Activated T-cell treated with anti-CD3 and anti-CD28 coated beads for 24 hours (primary cell): ENCODE results near the gene SCARB1.
"Not testable (repeated sequence)": the region's sequence is repeated elsewhere in the genome, so short reads cannot be mapped to it uniquely, and the experiment has no call there.

ENCODE experiments used
- DNase-seq: peaks from one replicate; pipeline ENCODE4 v3.0.0-alpha.2; 2020; ENCODE audit warnings: low read depth

SCARB1 gene, protein sequence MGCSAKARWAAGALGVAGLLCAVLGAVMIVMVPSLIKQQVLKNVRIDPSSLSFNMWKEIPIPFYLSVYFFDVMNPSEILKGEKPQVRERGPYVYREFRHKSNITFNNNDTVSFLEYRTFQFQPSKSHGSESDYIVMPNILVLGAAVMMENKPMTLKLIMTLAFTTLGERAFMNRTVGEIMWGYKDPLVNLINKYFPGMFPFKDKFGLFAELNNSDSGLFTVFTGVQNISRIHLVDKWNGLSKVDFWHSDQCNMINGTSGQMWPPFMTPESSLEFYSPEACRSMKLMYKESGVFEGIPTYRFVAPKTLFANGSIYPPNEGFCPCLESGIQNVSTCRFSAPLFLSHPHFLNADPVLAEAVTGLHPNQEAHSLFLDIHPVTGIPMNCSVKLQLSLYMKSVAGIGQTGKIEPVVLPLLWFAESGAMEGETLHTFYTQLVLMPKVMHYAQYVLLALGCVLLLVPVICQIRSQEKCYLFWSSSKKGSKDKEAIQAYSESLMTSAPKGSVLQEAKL

DNA sequence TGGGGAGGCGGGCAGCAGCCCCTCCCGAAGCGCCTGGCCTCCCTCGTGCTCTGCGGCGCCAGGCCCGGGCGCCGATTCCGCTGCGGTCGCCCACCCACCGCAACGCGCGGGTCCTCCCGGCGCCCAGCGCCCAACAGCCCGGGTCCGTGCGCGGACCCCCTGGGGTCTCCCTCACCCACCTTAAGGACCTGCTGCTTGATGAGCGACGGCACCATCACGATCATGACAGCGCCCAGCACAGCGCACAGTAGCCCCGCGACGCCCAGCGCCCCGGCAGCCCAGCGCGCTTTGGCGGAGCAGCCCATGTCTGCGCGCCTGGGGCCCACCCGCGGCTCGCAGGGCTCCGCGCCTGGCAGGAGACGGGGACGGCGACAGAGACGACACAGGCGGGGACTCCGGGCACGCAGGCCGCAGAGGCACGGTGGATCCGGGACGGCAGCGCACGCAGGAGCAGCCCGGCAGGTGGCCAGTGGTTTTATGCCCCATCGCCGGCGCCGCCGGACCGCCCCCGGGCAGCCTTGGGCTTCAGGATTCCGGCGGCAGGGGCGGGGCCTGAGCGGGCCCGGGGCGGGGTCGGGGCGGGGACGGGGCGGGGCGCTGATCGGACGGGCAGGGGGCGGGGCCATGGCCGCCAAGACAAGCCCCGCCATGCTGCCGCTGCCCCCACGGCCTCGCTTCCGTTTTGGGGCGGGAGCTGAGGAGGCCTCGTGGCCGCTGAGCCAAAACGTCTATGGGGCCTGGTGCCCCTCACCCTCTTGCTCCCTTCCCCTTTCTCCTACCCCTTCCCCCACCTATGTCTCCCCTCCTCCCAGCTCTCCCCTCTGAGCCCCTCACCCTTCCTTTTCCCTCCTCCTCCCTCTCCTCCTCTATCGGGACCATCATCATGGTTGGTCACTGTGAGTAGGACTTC is at the start of gene SCARB1:
SCARB1 (minus strand) TSS at position 449 of the 910 bp plus-strand sequence; CDS start at position 305, 144 bp downstream.
- peak; percentile 75 for DNase-seq

DNA sequence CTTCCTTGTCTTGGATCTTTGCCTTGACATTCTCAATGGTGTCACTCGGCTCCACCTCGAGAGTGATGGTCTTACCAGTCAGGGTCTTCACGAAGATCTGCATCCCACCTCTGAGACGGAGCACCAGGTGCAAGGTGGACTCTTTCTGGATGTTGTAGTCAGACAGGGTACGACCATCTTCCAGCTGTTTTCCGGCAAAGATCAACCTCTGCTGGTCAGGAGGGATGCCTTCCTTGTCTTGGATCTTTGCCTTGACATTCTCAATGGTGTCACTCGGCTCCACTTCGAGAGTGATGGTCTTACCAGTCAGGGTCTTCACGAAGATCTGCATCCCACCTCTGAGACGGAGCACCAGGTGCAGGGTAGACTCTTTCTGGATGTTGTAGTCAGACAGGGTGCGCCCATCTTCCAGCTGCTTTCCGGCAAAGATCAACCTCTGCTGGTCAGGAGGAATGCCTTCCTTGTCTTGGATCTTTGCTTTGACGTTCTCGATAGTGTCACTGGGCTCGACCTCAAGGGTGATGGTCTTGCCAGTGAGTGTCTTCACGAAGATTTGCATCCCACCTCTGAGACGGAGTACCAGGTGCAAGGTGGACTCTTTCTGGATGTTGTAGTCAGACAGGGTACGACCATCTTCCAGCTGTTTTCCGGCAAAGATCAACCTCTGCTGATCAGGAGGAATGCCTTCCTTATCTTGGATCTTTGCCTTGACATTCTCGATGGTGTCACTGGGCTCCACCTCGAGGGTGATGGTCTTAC is 49.0 kb upstream of the SCARB1 start:
- not testable (repeated sequence) for DNase-seq

DNA sequence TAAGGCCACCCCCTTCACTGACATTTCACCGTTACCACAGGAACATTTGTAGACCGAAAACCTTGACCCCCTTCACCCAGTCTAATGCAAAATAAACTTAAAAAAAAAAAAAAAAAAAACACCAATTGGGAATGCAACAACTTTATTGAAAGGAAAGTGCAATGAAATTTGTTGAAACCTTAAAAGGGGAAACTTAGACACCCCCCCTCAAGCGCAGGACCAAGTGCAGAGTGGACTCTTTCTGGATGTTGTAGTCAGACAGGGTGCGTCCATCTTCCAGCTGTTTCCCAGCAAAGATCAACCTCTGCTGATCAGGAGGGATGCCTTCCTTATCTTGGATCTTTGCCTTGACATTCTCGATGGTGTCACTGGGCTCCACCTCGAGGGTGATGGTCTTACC is 47.9 kb upstream of the SCARB1 start:
- DNase-seq = not testable (repeated sequence)

DNA sequence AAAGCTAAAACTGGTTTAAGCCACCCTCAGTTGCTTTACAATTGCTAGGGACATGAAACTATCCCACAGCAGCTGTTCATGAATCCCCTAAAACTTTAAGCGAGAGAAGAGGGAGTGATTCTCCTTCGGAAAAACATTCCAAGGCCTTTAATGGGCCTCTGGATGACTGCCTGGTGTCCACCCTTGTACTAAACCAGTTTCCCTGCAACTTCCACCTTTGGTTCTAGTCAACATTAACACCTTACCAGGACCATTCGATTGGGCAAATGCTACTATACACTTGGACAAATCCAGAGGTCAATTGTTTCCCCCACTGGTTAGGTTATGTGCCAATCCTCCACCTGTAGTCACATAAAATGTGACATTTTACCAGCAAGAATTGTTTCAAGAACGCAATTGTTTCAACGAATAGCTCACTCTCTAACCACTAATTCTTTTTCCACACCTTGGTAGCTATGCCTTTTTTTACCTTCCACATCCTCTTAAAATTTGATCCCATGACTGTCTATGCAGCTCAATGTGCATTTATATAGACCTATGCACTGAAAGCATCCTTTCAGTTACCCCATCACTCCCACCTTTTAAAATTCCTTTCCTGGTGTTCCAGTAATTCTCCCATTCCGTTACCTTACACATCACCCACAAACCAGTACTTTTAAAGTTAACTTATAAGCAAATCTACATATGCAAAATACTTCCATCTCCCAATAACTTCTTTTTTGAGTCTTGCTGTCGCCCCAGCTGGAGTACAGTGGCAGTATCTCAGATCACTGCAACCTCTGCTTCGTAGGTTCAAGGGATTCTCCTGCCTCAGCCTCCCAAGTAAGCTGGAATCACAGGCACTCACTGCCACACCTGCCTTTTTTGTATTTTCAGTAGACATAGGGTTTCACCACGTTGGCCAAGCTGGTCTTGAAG is 47.2 kb upstream of the SCARB1 start:
- no peak for DNase-seq

DNA sequence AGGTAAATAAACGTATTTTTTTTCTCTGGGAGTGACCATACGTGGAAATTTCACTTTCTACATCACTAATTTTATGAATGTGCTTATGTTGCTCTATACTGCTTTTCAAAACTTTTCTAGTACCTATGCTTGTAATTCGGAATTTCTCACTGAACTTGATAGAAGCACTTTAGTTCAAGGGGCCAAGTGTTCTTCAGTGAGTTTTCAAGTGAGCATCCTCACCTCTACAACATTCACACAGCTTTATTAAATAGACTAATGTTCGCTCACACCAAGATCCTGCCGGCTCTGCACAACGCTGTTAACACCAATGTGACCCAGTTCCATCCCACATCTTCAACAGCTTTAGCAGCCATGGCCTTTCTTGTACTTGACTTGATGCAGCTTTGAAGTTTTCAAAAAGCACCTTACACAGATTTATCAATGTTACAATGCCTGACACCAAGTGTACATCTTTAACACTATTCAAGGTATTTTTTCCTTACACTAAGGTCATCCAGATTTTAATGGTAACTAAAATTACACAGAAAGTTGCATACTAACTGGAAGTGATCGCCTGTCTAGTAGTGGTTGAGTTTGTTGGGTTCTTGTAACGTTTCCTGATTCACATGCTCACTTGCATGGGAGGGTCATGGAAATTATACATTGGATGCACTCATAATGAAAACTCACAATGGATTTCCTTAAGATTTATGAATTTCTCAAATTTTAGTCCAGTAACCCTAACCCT is 46.3 kb upstream of the SCARB1 start:
- no peak for DNase-seq

DNA sequence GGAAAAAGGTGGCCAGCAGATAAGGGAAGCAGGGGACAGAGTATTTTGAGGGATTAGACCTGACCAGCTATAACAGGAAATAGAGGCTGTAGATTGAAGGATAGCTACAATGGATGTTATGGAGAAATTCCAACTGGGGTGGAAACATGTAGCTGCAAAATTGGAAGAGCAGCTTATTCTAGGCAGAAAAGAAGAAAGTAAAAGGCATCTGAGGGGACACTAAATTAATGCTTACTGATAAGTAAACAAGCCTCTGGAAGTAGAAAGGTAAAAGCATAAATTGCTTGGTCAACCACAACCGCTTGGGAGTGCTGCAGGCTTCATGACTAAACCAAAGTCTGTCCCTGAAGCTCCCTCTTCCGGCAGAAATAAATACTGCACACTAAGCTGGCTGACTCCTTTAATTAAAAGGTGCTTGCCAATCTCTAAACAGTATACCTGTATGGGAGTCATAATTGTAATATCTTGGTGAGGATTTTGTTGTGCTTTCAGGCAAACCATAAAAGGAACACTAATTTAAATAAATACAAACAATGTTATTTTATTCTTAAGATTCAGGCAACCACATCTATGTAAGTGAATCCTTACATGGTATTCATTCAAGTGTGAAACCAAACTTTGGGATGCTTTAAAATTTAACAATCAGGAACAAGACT is 43.1 kb upstream of the SCARB1 start:
- DNase-seq = peak; percentile 85

DNA sequence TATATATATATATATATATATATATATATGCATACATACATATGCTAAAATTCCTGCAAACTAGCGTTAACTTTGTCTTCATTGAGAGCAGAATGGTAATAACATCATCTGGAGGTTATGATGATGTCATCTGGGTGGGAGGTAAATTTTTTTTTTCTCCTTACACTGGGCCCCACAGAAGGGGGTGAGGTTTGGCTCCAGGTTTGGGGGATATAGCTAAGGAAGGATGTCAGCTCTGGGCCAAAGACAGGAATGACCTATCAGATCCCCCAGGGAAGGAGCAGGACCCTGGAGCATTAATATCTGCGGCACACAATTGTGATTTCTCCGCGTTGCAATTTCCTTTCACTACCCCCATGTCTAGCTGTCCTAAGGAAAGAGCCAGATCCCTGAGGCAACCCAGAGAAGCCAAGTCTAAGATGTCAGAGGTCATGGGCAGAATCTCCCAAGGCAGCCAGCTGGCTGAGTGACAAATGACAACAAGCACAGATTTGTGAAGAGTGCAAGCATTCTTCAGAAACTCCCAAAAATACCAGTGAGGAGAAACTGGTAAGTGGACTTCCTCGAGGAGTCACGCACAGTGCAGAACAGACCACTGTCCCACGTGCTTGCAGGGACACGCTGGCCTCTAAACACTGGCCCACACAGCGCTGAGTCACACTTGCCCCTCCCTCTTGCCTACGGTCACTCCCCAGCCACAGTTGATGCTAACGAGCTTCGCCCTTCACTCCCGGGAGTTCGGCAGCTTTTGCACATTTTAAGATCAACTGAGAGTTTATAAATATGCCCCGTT is 40.8 kb upstream of the SCARB1 start:
- DNase-seq = no peak

DNA sequence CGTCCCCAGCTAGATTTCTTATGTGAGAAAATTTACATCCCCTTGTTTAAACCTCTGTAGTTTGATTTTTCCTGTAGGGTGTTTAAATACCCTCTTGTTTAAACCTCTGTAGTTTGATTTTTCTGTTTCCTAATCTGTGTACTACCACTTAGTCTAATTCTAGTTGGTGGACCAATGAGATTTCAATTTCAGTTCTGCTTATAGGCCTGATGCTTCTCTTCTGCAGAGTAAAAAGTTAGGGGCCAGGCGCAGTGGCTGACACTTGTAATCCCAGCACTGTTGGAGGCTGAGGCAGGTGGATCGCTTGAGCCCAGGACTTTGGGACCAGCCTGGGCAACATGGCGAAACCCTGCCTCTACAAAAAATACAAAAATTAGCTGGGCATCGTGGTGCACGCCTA is 39.3 kb upstream of the SCARB1 start:
- DNase-seq = no peak

DNA sequence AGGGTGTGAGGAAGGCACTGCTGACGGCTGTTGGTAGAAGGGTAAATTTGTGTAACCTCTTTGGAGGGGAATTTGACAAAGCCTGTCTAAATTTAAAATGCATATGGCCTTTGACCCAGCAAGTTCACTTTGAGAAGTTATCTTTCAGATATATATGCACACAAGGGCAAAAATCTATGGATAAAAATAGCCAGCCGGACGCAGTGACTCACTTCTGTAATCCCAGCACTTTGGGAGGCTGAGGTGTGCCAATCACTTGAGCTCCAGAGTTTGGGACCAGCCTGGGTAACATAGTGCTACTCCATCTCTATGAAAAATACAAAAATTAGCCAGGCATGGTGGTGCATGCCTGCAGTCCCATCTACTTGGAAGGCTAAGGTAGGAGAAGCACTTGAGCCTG is 37.3 kb upstream of the SCARB1 start:
- DNase-seq = no peak

DNA sequence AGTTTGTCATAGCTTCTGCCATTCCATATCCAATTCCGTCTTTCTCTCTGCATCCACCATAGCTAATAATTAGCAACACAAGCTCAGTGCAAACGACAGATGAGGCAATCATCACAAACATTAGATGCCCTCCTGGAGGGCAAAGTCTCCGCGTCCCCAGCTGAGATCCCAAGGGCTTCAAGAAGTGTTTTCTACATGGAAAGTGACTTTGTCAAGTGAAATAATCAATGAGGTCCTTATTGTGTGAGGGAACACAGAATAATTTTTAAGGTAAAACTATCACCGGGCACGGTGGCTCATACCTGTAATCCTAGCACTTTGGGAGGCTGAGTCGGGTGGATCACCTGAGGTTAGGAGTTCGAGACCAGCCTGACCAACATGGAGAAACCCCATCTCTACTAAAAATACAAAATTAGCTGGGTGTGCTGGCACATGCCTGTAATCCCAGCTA is 36.7 kb upstream of the SCARB1 start:
- DNase-seq = not testable (repeated sequence)

DNA sequence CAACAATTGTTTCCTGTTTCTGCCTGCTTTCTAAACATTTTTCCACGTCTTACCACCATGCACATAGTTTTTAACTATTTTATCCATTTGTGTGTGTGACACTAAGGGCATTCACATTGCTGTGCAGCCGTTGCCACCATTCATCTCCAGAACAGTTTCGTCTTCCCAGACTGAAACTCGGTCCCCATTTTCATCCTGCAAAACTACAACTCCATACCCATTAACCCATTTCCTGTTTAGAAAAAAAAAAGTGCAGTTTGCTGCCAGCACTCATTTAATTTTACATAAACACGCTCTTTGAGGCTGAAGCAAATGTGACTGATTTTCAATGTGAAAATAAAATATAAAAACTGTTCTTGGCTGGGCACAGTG is 35.2 kb upstream of the SCARB1 start:
- no peak for DNase-seq

DNA sequence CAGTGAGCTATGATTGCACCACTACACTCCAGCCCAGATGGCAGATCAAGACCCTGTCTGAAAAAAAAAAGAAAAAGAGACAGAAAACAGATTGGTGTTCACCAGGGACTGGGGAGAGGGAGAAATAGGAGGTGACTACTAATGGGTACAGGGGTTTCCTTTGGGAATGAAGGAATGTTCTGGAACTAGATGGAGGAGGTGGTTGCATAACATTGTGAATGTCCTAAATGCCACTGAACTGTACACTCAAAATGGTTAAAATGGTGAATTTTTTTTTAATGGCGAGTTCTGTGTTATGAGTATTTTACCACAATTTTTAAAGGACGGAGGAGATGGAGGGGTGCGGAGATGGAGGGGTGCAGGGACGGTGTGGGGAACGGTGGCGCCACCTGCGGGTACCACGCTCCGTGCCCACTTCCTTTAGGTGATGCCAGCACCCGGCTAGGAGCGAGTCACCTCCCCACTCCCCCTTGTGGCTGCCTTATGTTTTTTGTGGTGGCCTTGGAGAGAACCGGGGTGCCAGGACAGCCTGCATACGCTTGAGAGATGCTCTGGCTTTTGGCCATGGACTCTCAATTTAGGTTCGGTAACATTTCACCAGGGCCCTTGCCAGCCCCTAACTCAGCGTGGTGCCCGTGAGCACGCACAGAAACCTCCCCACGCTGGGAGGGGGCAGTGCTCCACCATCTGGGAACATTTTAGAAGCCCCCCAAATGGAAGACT is 34.7 kb upstream of the SCARB1 start:
- peak; percentile 53 for DNase-seq

DNA sequence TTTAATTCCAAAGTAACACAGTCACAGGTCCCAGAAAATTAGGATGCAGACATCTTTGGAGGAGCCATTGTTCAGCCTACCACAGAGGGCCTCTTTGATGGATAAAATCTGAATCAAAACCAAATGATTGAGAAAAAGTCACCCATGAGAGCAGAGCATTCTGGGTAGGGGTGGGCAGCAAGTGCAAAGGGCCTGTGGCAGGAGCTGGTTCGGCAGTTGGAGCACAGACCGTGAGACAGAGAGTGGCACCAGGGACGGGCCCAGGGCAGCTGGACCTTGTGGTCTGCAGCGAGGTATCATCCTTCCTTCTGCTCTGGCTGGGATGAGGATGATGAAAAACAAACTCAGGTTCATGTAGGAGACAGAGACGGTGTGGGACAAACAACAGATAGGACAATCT is 32.8 kb upstream of the SCARB1 start:
- DNase-seq = no peak

DNA sequence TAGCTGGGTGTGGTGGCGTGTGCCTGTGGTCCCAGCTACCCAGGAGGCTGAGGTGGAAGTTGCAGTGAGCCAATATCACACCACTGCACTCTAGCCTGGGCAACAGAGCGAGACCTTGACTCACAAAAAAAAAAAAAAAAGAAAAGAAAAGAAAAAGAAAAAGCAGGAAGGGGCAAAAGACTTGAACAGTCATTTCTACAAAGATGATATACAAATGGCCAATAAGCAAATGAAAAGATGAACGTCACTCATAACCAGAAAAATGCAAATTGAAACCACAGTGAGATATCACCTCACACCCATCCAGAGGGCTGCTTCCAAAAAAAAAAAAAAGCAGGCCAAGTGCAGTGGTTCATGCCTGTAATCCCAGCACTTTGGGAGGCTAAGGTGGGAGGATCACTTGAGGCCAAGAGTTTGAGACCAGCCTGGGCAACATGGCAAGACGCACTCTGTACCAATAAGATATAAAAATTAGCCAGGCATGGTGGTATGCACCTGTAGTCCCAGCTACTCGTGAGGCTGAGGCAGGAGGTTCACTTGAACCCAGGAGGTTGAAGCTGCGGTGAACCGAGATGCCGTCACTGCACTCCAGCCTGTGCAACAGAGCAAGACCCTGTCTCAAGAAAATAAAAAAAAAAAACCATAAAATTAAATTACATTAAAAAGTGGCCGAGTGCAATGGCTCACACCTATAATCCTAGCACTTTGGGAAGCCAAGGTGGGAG is 30.3 kb upstream of the SCARB1 start:
- DNase-seq = no peak

DNA sequence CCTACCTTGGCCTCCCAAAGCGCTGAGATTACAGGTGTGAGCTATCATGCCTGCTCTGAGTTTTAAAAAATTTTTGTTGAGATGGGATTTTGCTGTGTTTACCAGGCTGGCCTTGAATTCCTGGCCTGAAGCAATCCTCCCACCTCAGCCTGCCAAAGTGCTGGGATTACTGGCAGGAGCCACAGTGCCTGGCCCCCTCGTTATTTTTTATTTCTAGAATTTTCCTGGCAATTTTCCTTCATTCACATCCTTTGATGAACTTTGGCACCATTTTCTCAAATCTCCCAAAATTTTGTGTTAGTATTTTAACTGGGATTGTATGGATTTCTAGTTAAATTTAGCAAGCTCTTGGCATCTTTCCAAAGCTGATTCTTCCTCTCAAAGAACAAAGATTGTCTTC is 24.6 kb upstream of the SCARB1 start:
- no peak for DNase-seq

DNA sequence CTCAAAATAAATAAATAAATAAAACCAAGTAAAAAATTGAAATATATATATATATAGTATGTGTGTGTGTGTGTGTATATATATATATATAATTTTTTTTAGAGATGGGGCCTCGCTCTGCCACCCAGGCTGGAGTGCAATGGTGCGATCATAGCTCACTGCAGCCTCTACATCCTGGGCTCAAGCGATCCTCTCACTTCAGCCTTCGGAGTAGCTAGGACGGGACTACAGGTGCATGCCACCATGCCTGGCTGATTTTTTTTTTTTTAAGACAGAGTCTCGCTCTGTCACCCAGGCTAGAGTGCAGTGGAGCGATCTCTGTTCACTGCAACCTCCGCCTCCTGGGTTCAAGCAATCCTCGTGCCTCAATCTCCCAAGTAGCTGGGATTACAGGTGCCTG is 24.1 kb upstream of the SCARB1 start:
- not testable (repeated sequence) for DNase-seq
